RWPE2 (cell line): ENCODE measurements around the gene PRR30.
A peak's percentile ranks its signal among the peaks of the same experiment; 100 is the strongest.

Experiments
- ATAC-seq: fragments of 200-7000 bp; cut with Tn5 transposase; 3 replicates; pipeline ENCODE4 v1.9.1; 2021; ENCODE audit warnings: low read depth
- DNase-seq: peaks from one replicate; pipeline ENCODE4 v3.0.0-alpha.2; 2020; ENCODE audit warnings: low spot score
- H3K27ac ChIP-seq: fragments of 450-650 bp; 2 replicates; pipeline ENCODE4 v1.5.1; 2017; ENCODE audit warnings: mild to moderate bottlenecking; ENCODE audit not compliant: poor library complexity, severe bottlenecking
- H3K27me3 ChIP-seq: fragments of 250-450 bp; sonication (Bioruptor Pico); 2 replicates; pipeline ENCODE4 v1.5.1; 2021; ENCODE audit warnings: mild to moderate bottlenecking, moderate library complexity; ENCODE audit not compliant: insufficient read depth, poor library complexity, severe bottlenecking
- H3K36me3 ChIP-seq: fragments of 250-450 bp; sonication (Bioruptor Pico); 2 replicates; pipeline ENCODE4 v1.5.1; 2020; ENCODE audit warnings: low read depth, mild to moderate bottlenecking, moderate library complexity
- H3K4me1 ChIP-seq: fragments of 250-450 bp; sonication (Bioruptor Pico); 2 replicates; pipeline ENCODE4 v1.5.1; 2021; ENCODE audit warnings: mild to moderate bottlenecking, moderate library complexity; ENCODE audit not compliant: insufficient read depth, poor library complexity, severe bottlenecking
- H3K4me3 ChIP-seq: fragments of 250-450 bp; sonication (Bioruptor Pico); 2 replicates; pipeline ENCODE4 v1.5.1; 2021; ENCODE audit warnings: mild to moderate bottlenecking, moderate library complexity; ENCODE audit not compliant: severe bottlenecking
- H3K9me3 ChIP-seq: fragments of 250-450 bp; sonication (Bioruptor Pico); 2 replicates; pipeline ENCODE4 v1.5.1; 2021; ENCODE audit warnings: mild to moderate bottlenecking, moderate library complexity; ENCODE audit not compliant: severe bottlenecking
- TF ChIP-seq, protein P1 (sequence below): fragments of 450-650 bp; IDR thresholded peaks from one replicate; pipeline ENCODE4 v1.5.1; 2017; ENCODE audit warnings: mild to moderate bottlenecking, moderate library complexity; ENCODE audit not compliant: poor library complexity, severe bottlenecking

The PRR30 gene

GRCh38 chr2:27133905-27134780, 5.1 kb downstream of the PRR30 start, which contains the start of gene PREB:
PREB (minus strand) TSS chr2:27134636; CDS start chr2:27134421, 215 bp downstream.
- H3K27ac ChIP-seq: peak within 1 kb of the TSS; percentile 26
- DNase-seq (peak; percentile 95), ATAC-seq (peak; percentile 91)
- H3K36me3 ChIP-seq: peaks cover 27% of the 10 kb centered on the region
- H3K4me3 ChIP-seq: peak within 1 kb of the TSS; percentile 64
- peaks cover 6% of the 10 kb centered on the region for H3K4me1 ChIP-seq
- no peaks in the 10 kb centered on the region for H3K27me3 ChIP-seq
- TF ChIP-seq, protein P1, sequence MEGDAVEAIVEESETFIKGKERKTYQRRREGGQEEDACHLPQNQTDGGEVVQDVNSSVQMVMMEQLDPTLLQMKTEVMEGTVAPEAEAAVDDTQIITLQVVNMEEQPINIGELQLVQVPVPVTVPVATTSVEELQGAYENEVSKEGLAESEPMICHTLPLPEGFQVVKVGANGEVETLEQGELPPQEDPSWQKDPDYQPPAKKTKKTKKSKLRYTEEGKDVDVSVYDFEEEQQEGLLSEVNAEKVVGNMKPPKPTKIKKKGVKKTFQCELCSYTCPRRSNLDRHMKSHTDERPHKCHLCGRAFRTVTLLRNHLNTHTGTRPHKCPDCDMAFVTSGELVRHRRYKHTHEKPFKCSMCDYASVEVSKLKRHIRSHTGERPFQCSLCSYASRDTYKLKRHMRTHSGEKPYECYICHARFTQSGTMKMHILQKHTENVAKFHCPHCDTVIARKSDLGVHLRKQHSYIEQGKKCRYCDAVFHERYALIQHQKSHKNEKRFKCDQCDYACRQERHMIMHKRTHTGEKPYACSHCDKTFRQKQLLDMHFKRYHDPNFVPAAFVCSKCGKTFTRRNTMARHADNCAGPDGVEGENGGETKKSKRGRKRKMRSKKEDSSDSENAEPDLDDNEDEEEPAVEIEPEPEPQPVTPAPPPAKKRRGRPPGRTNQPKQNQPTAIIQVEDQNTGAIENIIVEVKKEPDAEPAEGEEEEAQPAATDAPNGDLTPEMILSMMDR: no peak
- no peaks in the 10 kb centered on the region for H3K9me3 ChIP-seq

GRCh38 chr2:27133195-27133875, 5.9 kb downstream of the PRR30 start:
- ATAC-seq: no peak
- peak overlapping the region; percentile 64 for H3K4me3 ChIP-seq
- TF ChIP-seq, protein P1: no peak
- H3K27me3 ChIP-seq: no peaks in the 10 kb centered on the region
- no peaks in the 10 kb centered on the region for H3K9me3 ChIP-seq
- H3K4me1 ChIP-seq: peaks cover 6% of the 10 kb centered on the region
- H3K27ac ChIP-seq: no peak overlapping the region
- H3K36me3 ChIP-seq: peaks cover 27% of the 10 kb centered on the region
- no peak for DNase-seq

DNA sequence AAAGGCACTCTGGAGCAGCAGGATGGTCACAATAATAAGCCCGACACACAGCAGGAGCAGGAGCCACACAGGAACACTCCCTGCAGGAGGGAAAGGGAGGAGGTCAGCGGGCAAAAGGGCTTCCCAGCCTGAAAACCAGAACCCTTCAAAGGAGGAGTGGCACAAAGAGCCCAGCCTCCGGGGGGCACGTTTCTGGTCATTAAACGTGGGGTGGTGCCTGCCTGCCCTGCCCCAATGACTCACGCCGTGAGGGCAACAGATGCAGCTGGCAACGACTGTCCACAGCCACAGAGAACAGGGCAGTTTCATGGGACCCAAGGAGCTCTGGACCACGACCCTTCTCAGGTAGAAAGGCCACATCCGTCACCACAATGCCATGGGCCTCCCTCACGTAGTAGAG, 7.8 kb downstream of the PRR30 start:
- peaks cover 27% of the 10 kb centered on the region for H3K36me3 ChIP-seq
- DNase-seq: no peak
- TF ChIP-seq, protein P1: no peak
- H3K4me3 ChIP-seq: no peak overlapping the region
- ATAC-seq: no peak
- H3K27ac ChIP-seq: no peak overlapping the region
- no peaks in the 10 kb centered on the region for H3K27me3 ChIP-seq
- H3K9me3 ChIP-seq: no peaks in the 10 kb centered on the region
- H3K4me1 ChIP-seq: peaks cover 6% of the 10 kb centered on the region

- Histone ChIP-seq H3K36me3 (peaks cover 27% of the 10 kb centered on the region), H3K9me3 (no peaks in the 10 kb centered on the region), H3K27ac (no peak overlapping the region), H3K4me1 (peaks cover 6% of the 10 kb centered on the region), H3K27me3 (no peaks in the 10 kb centered on the region), H3K4me3 (no peak overlapping the region)
- DNase-seq (no peak), ATAC-seq (no peak)
- TF ChIP-seq, protein P1: no peak
These were observed 8.8 kb downstream of the PRR30 start for GRCh38 chr2:27130396-27130795.
